H1 (cell line): ENCODE measurements around the gene NRXN2. TPM values are rescaled to one million over a fixed set of nuclear protein-coding genes. Genes with fewer than 3 reads are reported as not detected.

Experiments
- CTCF ChIA-PET: fragments of 300-600 bp; sonication (Branson Sonifier 250); formaldehyde crosslinking; loops from one replicate; lab custom pipeline; 2021; ENCODE audit not compliant: partially characterized antibody; lab: Charles Lee
- POLR2A ChIA-PET: fragments of 300-600 bp; sonication (Branson Sonifier 250); formaldehyde crosslinking; loops from one replicate; lab custom pipeline; 2021; ENCODE audit warnings: inconsistent platforms; ENCODE audit not compliant: partially characterized antibody; lab: Charles Lee
- DNase-seq, 2 experiments: peaks; one replicate each; pipeline versions ENCODE4 v3.0.0 to v3.0.0-alpha.2; 2010 to 2022; ENCODE audit warnings: low spot score in 2 of 2, low read depth in 1 of 2, mixed read lengths in 1 of 2
- FAIRE-seq: peaks from 2 replicates; lab custom pipeline; 2011; peaks lifted over from hg19 to GRCh38; lab: Jason Lieb, UNC
- H2AFZ ChIP-seq: 2 replicates; pipeline ENCODE4 v1.8.1; 2012; ENCODE audit warnings: low read length, inconsistent platforms
- H2AK5ac ChIP-seq: 2 replicates; pipeline ENCODE4 v1.6.1; 2013; ENCODE audit warnings: low read depth, low read length
- H2BK120ac ChIP-seq: replicated peaks from 2 replicates; pipeline ENCODE3; 2013; ENCODE audit warnings: low read depth, low read length, inconsistent platforms
- H2BK12ac ChIP-seq: 2 replicates; pipeline ENCODE4 v1.6.1; 2013; ENCODE audit warnings: low read depth, low read length
- H2BK15ac ChIP-seq: 2 replicates; pipeline ENCODE4 v1.6.1; 2013; ENCODE audit warnings: low read length
- H2BK20ac ChIP-seq: 2 replicates; pipeline ENCODE4 v1.6.1; 2013; ENCODE audit warnings: low read length
- H2BK5ac ChIP-seq: 2 replicates; pipeline ENCODE4 v1.6.1; 2013; ENCODE audit warnings: low read depth, low read length
- H3K14ac ChIP-seq: 2 replicates; pipeline ENCODE4 v1.6.1; 2013; ENCODE audit warnings: inconsistent platforms; ENCODE audit not compliant: insufficient read length
- H3K18ac ChIP-seq: 2 replicates; pipeline ENCODE4 v1.6.1; 2013; ENCODE audit warnings: low read length; ENCODE audit errors: extremely low read depth
- H3K23ac ChIP-seq: 2 replicates; pipeline ENCODE4 v1.6.1; 2013; ENCODE audit warnings: inconsistent platforms; ENCODE audit not compliant: insufficient read length
- H3K23me2 ChIP-seq: 2 replicates; pipeline ENCODE4 v1.6.1; 2013; ENCODE audit warnings: low read depth, low read length
- H3K27ac ChIP-seq: 2 replicates; pipeline ENCODE4 v1.6.1; 2011; ENCODE audit warnings: low read depth, low read length, inconsistent platforms
- H3K27me3 ChIP-seq, 4 experiments: replicated peaks in 1 of 4; 1 replicate in 1 of 4; 2 replicates in 3 of 4; pipeline versions ENCODE4 v1.6.1 to v1.8.1; 2011 to 2013; ENCODE audit warnings: low read length in 3 of 4, mild to moderate bottlenecking in 3 of 4, inconsistent platforms in 2 of 4, mixed read lengths in 2 of 4, moderate library complexity in 1 of 4; ENCODE audit not compliant: control insufficient read depth in 3 of 4, insufficient read depth in 3 of 4; ENCODE audit errors: extremely low read depth in 1 of 4
- H3K36me3 ChIP-seq, 4 experiments: 2 replicates each; pipeline versions ENCODE4 v1.6.1 to v1.8.1; 2011 to 2013; ENCODE audit warnings: mild to moderate bottlenecking in 4 of 4, low read length in 3 of 4, moderate library complexity in 2 of 4, control low read depth in 1 of 4, inconsistent platforms in 1 of 4; ENCODE audit not compliant: insufficient read depth in 4 of 4, control insufficient read depth in 2 of 4
- H3K4ac ChIP-seq: replicated peaks from 2 replicates; pipeline ENCODE3; 2013; ENCODE audit warnings: low read length, low read depth, mixed read lengths, inconsistent platforms; ENCODE audit not compliant: insufficient read length
- H3K4me1 ChIP-seq, 4 experiments: replicated peaks in 1 of 4; 1 replicate in 1 of 4; 2 replicates in 3 of 4; pipeline versions ENCODE4 v1.6.1 to v1.8.1; 2011 to 2013; ENCODE audit warnings: low read length in 3 of 4, inconsistent platforms in 2 of 4, mixed read lengths in 1 of 4; ENCODE audit not compliant: insufficient read depth in 4 of 4, control insufficient read depth in 3 of 4
- H3K4me2 ChIP-seq, 2 experiments: 2 replicates each; pipeline versions ENCODE4 v1.6.1 to v1.8.1; 2011 to 2013; ENCODE audit warnings: low read depth in 2 of 2, low read length in 2 of 2, control low read depth in 1 of 2, inconsistent platforms in 1 of 2, mild to moderate bottlenecking in 1 of 2; ENCODE audit not compliant: insufficient read depth in 1 of 2
- H3K4me3 ChIP-seq, 4 experiments: fragments of 200-600, 300-600 bp in 1 of 4; sonication (generic), shearing (Covaris generic), sonication (Bioruptor Twin) in 1 of 4; 2 replicates each; pipeline versions ENCODE4 v1.5.1 to v1.8.1; 2011 to 2016; ENCODE audit warnings: low read length in 4 of 4, low read depth in 3 of 4, control low read depth in 2 of 4, inconsistent platforms in 2 of 4, mild to moderate bottlenecking in 2 of 4, mixed read lengths in 1 of 4, moderate library complexity in 1 of 4; ENCODE audit not compliant: insufficient read depth in 2 of 4; ENCODE audit errors: extremely low read depth in 1 of 4
- H3K56ac ChIP-seq: replicated peaks from 2 replicates; pipeline ENCODE3; 2013; ENCODE audit warnings: low read depth, mild to moderate bottlenecking, mixed read lengths, low read length, inconsistent platforms; ENCODE audit not compliant: insufficient read length
- H3K79me1 ChIP-seq: 2 replicates; pipeline ENCODE4 v1.6.1; 2013; ENCODE audit warnings: low read depth, low read length, control low read depth
- H3K79me2 ChIP-seq, 2 experiments: 2 replicates each; pipeline versions ENCODE4 v1.6.1 to v1.8.1; 2012 to 2013; ENCODE audit warnings: low read length in 2 of 2, mild to moderate bottlenecking in 2 of 2, inconsistent platforms in 1 of 2; ENCODE audit not compliant: insufficient read depth in 2 of 2, control insufficient read depth in 1 of 2
- H3K9ac ChIP-seq, 4 experiments: replicated peaks in 1 of 4; 1 replicate in 1 of 4; 2 replicates in 3 of 4; pipeline versions ENCODE4 v1.6.1 to v1.8.1; 2011 to 2013; ENCODE audit warnings: low read depth in 3 of 4, low read length in 3 of 4, control low read depth in 2 of 4, mild to moderate bottlenecking in 2 of 4, moderate library complexity in 2 of 4, inconsistent platforms in 1 of 4; ENCODE audit errors: extremely low read depth in 1 of 4
- H3K9me3 ChIP-seq, 2 experiments: 2 replicates each; pipeline versions ENCODE4 v1.6.1 to v1.8.1; 2012 to 2013; ENCODE audit warnings: mild to moderate bottlenecking in 2 of 2, moderate library complexity in 2 of 2, control low read depth in 1 of 2, inconsistent platforms in 1 of 2, low read depth in 1 of 2, low read length in 1 of 2, mixed read lengths in 1 of 2; ENCODE audit not compliant: insufficient read depth in 2 of 2
- H4K20me1 ChIP-seq, 2 experiments: replicated peaks in 1 of 2; 2 replicates each; pipeline versions ENCODE3 to v1.8.1; 2011 to 2013; ENCODE audit warnings: inconsistent platforms in 2 of 2, low read length in 2 of 2, mild to moderate bottlenecking in 1 of 2; ENCODE audit not compliant: insufficient read depth in 2 of 2, control insufficient read depth in 1 of 2
- H4K5ac ChIP-seq: 2 replicates; pipeline ENCODE4 v1.6.1; 2013; ENCODE audit warnings: low read length, low read depth, mixed read lengths, inconsistent platforms; ENCODE audit not compliant: insufficient read length
- H4K8ac ChIP-seq: 2 replicates; pipeline ENCODE4 v1.8.0; 2013; ENCODE audit warnings: mild to moderate bottlenecking, moderate library complexity, low read length, inconsistent platforms; ENCODE audit not compliant: insufficient read depth; ENCODE audit errors: extremely low read depth
- H4K91ac ChIP-seq: replicated peaks from 2 replicates; pipeline ENCODE3; 2013; ENCODE audit warnings: low read length, mixed read lengths, inconsistent platforms; ENCODE audit not compliant: insufficient read length
- CHD1 ChIP-seq: IDR thresholded peaks from 2 replicates; pipeline ENCODE4 v1.6.1; 2012; ENCODE audit warnings: low read depth, low read length, improper control_type of control experiment
- CTBP2 ChIP-seq: IDR thresholded peaks from 2 replicates; pipeline ENCODE4 v1.7.0; 2011; ENCODE audit warnings: borderline replicate concordance, mild to moderate bottlenecking, moderate library complexity, mixed read lengths, low read length; ENCODE audit not compliant: insufficient read depth, insufficient read length
- E2F6 ChIP-seq: IDR thresholded peaks from 2 replicates; pipeline ENCODE4 v1.6.1; 2012; ENCODE audit warnings: inconsistent platforms
- KDM1A ChIP-seq: fragments of 200-600, 300-600 bp; sonication (generic); IDR thresholded peaks from 2 replicates; pipeline ENCODE4 v1.7.1; 2016; ENCODE audit warnings: mild to moderate bottlenecking, low read length, borderline replicate concordance
- RFX5 ChIP-seq: IDR thresholded peaks from 2 replicates; pipeline ENCODE4 v1.6.1; 2011; ENCODE audit warnings: low read depth, low read length, improper control_type of control experiment, borderline replicate concordance
- SAP30 ChIP-seq: fragments of 300-600 bp; sonication (generic); IDR thresholded peaks from 2 replicates; pipeline ENCODE4 v1.7.1; 2012; ENCODE audit warnings: low read length, moderate library complexity, mild to moderate bottlenecking, inconsistent platforms; ENCODE audit not compliant: insufficient read depth, insufficient replicate concordance
- SP2 ChIP-seq: IDR thresholded peaks from 2 replicates; pipeline ENCODE4 v1.6.1; 2012; ENCODE audit warnings: mild to moderate bottlenecking, low read length, inconsistent platforms
- WGBS, 2 experiments: shearing (Covaris generic) in 1 of 2; methylation state at CpG; one replicate each; pipeline versions ENCODE4 v1.1.6 to v1.1.7; 2013 to 2015; ENCODE audit warnings: low lambda C conversion rate in 2 of 2, mixed read lengths in 2 of 2, inconsistent platforms in 1 of 2, low coverage in 1 of 2, missing lambda C conversion rate in 1 of 2; ENCODE audit not compliant: insufficient replicate concordance in 2 of 2, insufficient coverage in 1 of 2, insufficient read length in 1 of 2; ENCODE audit errors: extremely low coverage in 1 of 2, missing lambda C conversion rate in 1 of 2; 5-methylcytosine and 5-hydroxymethylcytosine counted together
- polyA plus RNA-seq, 7 experiments: library from polyadenylated mRNA; depleted of rRNA in 3 of 7; stranded (reverse) in 5 of 7; unstranded in 2 of 7; fragments of >200 nt in 5 of 7; fragments of 200-250 nt in 2 of 7; gene quantifications; 1 replicate in 5 of 7; 2 replicates in 1 of 7; 4 replicates in 1 of 7; pipeline versions ENCODE4 v1.2.1 to v1.2.3, GENCODE V29; 2011 to 2013; ENCODE audit warnings: missing spikeins in 2 of 7, mixed read lengths in 2 of 7
- total RNA-seq: library from RNA; stranded (reverse); fragmentation: NEBNext Ultra II Directional; extraction: Animal tissue kit (Norgen Biotek cat#: 25700); gene quantifications from 2 replicates; pipeline ENCODE4 v1.2.1, GENCODE V29; 2021

Gene NRXN2
- total and polyA plus RNA-seq, 2 of the 8 experiments (the other 6 are each of a cell fraction or from before 2014, with no cell fraction given), result 1.3 to 11.5 TPM

- Histone ChIP-seq H3K9ac (no peak overlapping the region), H3K14ac (no peak overlapping the region), H3K36me3 (no peaks in the 10 kb centered on the region), H3K23me2 (peaks cover 21% of the 10 kb centered on the region; the same call in 1 of the 2 replicates), H2BK120ac (no peak overlapping the region), H3K79me2 (no peaks in the 10 kb centered on the region), H3K4me3 (no peak overlapping the region), H2BK5ac (no peak overlapping the region), H3K23ac (no peak overlapping the region), H2BK20ac (no peak overlapping the region), H4K91ac (no peak overlapping the region), H4K8ac (no peak overlapping the region; the same call in 1 of the 2 replicates), H3K18ac (no peak overlapping the region), H4K5ac (no peak overlapping the region), H3K4me1 (no peaks in the 10 kb centered on the region), H3K4ac (no peak overlapping the region)
- CTCF ChIA-PET, result interaction anchor here (0.6 to 1.3 kb wide), 3 partner anchors 38 to 96 kb away, joined by 3 read pairs; no protein-coding TSS in a partner anchor
- FAIRE-seq, result no peak
- TF ChIP-seq SAP30 (no peak), KDM1A (no peak), E2F6 (no peak), CHD1 (no peak), SP2 (no peak), RFX5 (no peak), CTBP2 (no peak)
- TF ChIP-seq, all 59 proteins: peak for 0
- H3K4me2 ChIP-seq, result no peak overlapping the region
- DNase-seq, result no peak
- POLR2A ChIA-PET, result no interaction called here
- no peak overlapping the region for H3K27ac ChIP-seq
- no peak overlapping the region for H2BK15ac ChIP-seq
- H3K79me1 ChIP-seq, result no peaks in the 10 kb centered on the region
- H2AFZ ChIP-seq, result no peak overlapping the region
- H2AK5ac ChIP-seq, result no peak overlapping the region
- no peak overlapping the region for H3K56ac ChIP-seq
- 95% methylated on average over 9 of the region's 9 CpGs; no CpG with 5 or more reads in 1 of the 2 experiments for WGBS, 2 experiments
- H4K20me1 ChIP-seq, result peaks cover 0 to 11% of the 10 kb centered on the region in 2 experiments
- peaks cover 0 to 3% (median 2%) of the 10 kb centered on the region in 4 experiments; a peak in 3 of 7 replicates for H3K27me3 ChIP-seq
- no peak overlapping the region for H2BK12ac ChIP-seq
- H3K9me3 ChIP-seq, result peaks cover 0 to 10% of the 10 kb centered on the region in 2 experiments; a peak in 2 of 4 replicates
These were observed 130.3 kb downstream of the NRXN2 start for GRCh38 chr11:64592656-64593055.
